ENCODE data around the gene PDE11A.

GRCh38 chr2:177929662-177930522 lies 142.7 kb downstream of the PDE11A start:
- TF ChIP-seq CTCF (IDR thresholded peaks at IDR 0.05) (no peak), POLR2A (IDR thresholded peaks at IDR 0.05) (no peak)

Data from esophagus squamous epithelium (tissue), 4 donors.